NCI-H2196 treated with DMSO at 0.1 percent for 48 hours (cell line): ENCODE measurements around the gene COL15A1.

Source experiments
- DNase-seq: peaks from one replicate; lab custom pipeline; 2025; ENCODE audit not compliant: unreplicated experiment; lab: John Stamatoyannopoulos, UW

Gene COL15A1

DNA sequence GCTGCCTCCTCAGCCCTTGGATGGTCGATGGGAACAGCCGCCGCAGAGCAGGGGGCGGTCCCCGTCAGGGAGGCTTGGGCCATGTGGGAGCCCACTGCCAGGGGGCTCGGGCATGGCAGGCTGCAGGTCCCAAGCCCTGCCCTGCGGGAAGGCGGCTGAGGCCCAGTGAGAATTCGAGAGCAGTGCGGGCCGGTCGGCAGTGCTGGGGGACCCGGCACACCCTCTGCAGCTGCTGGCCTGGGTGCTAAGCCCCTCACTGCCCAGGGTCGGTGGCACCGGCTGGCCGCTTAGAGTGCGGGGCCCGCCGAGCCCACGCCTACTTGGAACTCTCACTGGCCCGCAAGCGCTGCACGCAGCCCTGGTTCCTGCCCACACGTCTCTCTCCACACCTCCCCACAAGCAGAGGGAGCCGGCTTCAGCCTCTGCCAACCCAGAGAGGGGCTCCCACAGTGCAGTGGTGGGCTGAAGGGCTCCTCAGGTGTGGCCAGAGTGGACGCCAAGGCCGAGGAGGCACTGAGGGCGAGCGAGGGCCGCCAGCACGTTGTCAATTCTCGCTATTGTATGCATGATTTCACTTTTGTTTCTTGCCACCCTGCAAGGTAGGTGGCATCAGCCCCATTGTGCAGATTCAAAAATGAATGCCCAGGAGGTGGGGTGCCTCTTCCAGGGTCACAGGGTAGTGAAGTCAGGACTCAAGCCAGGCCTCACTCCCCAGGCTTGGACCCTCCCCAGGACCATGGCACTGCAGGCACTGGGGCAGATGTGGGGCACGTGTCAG, 48.6 kb downstream of the COL15A1 start:
- DNase-seq, result no peak

DNA sequence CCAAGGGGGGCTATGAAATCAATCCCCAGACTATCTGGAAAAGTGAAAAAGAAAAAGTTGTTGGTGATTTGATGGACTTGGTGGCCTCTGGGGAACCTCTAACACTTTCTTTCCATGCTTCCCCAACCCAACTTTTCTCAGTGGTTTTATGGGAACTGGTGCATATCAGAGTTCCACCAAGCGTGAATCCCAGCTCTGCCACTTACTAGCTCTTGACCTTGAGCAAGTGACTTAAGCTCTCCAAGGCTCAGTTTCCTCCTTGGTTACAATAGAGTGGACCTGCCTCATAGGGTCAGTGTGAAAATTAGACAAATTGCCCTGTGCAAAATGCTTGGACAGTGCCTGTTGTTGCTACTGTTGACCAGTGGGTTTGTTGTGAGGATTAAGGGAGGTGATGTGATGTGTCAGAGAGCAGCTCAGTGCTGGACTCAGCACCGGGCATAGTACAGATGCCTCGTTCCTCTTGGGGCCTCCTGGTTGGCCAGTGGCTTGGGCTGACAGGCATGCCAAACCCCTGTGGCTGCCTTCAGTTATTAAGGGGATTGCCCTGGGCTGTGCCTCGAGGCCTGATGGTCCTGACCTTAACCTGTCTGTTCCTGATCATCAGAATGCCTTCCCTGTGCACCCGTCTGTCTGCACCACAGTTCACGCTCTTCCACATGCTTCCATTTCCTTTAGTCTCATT, 49.3 kb downstream of the COL15A1 start:
- no peak for DNase-seq

DNA sequence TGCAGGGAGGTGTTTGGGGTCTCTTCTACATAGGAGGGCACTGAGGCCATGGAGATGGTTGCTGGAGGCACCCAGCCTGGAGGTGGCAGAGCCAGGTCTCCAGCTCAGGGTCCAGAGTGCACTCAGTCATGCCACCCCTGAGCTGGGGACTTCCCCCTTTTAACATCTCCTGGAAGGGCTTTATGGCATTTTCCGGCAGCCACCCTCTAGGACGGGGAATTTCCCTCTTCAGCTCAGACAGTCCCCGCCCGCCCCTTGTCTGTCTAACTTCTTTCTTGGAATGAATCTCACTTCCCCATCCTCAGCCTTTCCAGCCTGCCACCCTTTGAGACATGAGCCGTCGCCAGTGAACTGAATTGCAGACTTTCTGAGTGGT, 49.9 kb downstream of the COL15A1 start:
- no peak for DNase-seq

DNA sequence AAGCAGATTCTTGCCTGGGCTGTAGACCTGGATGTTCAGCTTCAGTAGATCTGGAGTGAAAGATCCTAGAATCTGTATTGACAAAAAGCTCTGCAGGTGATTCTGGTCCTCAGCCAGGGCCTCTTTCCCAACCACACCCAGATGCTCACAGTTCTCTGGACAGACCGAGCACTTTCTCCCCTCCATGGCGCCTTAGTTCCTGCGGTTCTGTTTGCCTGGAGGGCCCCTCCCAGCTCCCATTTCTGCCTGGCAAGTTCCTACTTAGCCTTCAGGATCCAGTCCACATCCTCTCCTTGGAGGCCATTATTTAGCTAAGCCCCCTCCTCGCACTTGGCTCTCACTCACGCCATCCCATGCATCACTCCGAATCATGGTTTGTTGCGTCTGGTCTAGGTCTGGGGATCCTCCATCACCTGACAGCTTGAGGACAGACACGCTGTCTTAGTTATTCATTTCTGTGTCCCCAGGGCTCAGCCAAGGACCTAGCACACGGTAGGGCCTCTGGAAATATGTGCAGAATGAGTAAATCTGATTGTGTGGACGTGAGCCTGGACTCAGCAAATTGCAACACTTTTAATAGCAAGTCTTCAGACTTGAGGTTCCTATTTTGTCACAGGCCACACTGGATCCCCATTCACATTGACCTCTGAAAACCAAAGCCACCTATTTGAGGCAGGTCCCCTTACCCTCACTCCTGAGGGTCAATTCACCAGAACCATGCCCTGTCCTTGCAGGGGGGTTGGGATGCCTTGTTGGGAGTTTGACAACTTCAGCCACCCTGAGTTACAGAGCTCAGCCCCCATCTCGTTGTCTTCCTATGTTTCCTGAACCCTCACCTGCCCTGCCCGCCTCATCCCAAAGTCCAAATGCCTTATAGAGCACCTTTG, 50.7 kb downstream of the COL15A1 start:
- no peak for DNase-seq

DNA sequence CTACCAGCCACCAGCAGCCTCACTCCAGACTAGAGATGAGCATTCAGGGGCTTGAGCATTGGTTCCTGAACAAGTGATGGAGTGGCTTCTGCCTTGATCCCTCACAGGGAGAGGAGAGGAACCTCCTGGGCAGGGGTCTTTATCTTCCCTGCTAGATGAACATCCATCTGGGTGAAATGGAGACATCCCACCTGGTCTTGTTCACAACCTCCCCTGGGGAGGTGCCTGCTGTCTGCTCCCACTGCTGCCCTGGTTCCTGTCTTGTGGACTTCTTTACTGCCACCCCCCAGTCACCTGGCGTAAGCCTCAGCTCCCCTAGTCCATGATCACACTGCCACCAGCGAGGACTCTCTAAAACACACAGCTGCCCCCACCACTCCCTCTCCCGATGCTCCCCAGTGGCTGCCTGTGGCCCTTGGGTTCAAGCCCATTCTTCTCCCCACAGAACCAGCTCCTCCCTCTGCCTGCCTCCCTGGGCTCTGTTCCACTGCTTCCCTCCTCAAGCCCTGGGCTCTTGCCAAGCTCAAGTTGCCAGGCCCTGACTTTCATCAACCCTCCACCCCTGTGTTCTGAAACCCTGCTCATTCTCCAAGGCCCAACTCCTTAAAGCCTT, 51.5 kb downstream of the COL15A1 start:
- DNase-seq, result no peak

DNA sequence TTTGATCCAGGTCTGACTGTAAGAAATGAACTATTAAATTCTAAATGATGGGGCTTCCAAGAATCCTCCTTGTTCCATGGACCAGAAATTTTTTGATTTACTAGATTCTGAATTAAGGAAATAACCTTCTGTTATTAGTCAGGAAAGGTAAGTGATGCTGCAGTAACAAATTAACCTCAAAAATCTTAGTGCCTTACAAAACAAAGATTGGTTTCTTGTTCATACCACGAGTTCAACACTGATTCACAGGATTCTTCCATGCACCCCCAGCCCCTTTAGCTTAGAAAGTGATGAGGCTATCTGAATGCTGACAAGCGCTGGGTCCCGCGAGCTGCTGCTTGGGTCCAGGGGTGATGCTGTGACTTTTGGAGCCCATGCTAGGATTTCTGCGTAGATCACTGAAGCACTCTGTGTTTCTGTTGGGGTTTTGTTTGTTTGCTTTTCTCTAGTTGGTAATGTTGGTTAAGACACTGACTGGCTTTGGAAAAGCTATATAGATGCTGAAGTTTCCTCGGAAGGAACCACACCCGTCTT, 52.3 kb downstream of the COL15A1 start:
- DNase-seq, result no peak

DNA sequence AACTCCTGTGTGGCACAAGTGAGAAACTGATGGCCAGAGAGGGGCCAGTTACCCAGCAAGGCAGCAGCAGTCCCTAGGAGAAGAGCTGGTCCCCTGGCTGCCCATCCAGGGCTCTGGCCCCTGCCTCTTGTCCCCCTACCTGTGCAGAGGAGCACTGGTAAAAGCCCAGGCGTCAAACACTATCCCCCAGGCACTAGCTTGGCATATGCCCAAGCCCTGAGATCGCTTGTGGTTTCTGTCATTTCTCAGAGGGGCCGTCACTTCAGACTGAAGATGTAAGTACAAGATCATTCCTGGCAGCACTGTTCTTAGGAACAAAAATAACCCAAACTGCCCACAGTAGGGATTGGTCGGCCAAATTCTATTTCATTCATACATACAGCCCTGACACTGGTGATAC, 53.9 kb downstream of the COL15A1 start:
- DNase-seq, result no peak

DNA sequence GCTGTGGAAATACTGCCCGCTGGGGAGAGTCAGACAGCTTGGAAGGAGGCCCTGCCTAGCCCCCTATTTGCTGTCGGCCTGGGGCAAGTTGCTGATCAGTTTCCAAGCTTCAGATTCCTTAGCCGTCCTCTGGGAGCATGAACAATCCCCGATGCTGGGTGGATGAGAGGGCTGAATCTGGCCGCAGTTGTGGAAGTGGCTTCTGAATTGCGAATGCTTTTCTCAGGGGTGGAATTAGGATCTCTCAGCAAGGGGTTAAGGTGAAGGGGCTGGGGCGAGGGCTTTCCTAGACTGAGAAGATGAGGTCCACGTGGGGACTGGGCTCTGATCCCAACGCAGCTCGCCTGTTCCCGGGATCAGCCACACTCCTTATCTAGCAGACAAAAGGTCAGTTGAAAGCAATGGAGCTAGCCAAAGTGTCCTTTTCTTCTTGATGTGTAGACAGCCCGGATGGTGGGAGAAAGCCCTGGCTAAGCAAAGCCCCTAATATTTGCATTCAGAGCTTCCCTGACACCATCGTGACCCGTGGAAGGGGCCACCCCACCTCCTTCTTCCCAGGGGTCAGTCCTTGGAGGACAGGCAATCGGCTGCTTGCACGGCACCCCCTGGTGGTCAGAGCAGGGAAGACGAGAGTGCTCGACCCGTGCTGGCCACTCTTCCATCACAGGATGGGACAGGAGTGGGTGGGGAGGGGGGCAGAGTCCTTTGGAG, 54.9 kb downstream of the COL15A1 start:
- no peak for DNase-seq

DNA sequence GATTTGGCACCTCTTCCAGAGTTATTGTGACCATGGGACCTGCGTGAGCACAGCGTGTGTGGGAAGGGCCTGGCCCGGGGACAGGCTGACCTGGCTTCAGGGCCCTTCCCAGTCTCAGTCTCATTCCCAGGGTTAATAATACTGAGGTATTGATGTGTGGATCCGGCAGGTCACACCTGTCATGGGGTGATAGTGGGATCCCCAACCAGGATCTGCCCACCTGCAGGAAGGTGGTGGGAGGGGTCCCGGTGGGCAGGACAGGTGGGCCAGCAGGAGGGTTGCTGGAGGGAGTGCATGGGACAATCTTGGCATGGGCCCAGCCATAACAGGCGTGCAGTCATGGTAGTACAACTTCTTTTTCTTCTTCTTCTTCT, 55.4 kb downstream of the COL15A1 start:
- DNase-seq, result no peak

DNA sequence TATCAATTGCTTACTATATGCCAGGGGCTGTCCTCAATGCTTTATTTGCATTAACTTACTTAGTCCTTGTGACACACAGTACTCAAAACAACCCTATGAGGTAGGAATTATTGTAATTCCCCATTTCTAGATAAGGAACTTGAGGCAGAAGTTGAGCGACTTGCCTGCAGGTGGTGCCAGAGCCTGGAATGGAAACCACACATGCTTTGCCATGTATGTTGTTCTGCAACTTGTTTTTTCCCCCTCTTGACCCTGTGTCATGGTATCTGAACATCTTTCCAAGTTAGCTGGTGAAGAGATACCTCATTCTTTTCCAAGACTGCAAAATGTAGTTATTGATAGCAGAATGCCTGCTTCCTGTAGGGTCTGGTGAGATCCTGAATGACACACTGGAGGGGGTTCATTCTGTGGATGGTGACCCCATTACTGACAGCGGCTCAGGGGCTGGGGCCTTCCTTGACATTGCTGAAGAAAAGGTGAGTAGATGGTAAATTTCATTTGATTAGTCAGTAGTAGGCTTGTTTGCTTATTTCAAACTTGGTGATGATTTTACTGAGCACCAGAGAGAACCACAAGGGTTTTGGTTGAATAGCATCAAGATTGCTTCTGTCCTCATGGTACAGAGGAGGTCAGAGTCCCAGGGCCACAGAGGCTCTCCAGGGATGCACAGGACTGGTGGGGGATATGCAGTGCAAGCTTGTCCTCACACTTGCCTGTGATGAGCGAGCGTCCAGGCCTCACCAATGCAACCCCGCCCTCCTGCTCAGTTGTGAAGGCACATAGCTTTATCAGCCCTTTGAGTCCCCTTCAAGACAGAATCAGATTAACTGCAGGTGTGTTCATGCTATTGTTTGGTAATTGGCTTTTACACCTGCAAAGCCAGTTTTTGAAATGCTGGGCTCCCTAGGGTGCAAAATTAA, 57.0 kb downstream of the COL15A1 start:
- no peak for DNase-seq

DNA sequence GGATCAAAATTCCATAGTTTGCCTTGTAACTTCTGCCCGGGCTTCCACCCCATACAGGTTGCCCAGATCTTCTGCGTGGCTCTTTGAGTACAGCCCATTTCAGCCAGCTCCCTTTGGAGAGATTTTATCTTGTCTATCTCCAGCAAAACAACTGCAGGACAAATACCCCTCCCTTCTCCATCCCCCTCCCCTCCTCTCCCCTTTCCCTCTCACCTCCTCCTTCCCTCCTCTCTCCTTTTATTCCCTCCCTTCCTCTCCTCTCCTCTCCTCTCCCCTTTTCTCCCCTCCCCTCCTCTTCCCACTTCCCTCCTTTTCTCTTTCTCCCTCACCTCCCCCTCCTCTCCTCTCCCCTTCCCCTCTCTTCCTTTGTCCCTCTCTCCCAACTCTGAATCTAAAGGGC, 58.2 kb downstream of the COL15A1 start:
- DNase-seq, result no peak

DNA sequence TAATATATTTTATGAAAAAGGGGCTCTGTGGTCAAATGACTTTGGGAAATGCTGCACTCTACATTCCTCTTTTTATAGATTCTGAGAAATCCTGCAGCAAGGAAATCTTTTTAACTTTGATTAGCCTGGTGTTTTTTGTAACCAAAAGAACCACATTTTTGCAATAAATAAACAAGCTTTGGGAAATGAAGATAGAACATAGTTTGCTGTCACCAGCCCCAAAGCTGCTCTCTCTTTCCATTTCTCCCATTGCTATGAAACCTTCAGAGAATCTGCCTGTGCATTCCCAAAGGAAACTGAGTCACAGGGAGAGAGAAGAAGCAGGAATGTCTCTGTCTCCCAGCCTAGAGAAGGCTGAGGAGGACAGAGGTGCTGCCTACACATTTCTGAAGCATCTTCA, 59.0 kb downstream of the COL15A1 start:
- no peak for DNase-seq

DNA sequence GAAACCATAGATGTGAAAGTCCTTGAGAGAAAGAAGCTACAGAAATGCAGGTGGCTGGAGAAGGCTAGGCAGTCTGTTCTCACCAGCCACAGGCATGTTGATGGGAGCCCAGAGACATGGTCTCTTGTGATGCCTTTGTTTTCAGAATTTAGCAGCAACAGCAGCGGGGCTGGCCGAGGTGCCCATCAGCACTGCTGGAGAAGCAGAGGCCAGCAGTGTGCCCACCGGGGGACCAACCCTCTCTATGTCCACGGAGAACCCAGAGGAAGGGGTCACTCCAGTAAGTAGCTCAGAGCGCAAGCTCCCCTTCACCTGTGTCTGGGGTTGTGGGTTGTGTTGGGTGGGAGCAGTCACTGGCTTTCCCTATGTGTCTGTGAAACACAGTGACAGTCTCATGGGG, 59.6 kb downstream of the COL15A1 start:
- no peak for DNase-seq

DNA sequence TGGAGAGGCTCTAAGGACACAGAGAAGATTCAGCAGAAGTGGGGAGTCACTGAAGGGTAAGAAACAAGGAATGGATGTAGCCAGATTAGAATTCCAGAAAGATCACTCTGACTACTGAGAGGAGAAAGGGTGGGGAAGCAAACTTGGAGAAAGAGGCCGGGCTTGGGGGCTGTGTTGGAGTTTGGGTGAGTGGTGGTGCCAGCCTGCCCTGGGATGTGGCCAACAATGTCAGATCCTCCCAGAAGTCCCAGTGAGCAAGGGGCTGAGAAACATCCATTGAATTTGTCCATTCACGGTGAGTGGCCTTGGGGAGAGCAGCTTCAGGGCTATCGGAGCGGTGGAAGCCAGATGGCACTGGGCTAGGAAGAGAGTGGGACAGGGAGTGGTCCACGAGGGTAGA, 60.4 kb downstream of the COL15A1 start:
- no peak for DNase-seq

DNA sequence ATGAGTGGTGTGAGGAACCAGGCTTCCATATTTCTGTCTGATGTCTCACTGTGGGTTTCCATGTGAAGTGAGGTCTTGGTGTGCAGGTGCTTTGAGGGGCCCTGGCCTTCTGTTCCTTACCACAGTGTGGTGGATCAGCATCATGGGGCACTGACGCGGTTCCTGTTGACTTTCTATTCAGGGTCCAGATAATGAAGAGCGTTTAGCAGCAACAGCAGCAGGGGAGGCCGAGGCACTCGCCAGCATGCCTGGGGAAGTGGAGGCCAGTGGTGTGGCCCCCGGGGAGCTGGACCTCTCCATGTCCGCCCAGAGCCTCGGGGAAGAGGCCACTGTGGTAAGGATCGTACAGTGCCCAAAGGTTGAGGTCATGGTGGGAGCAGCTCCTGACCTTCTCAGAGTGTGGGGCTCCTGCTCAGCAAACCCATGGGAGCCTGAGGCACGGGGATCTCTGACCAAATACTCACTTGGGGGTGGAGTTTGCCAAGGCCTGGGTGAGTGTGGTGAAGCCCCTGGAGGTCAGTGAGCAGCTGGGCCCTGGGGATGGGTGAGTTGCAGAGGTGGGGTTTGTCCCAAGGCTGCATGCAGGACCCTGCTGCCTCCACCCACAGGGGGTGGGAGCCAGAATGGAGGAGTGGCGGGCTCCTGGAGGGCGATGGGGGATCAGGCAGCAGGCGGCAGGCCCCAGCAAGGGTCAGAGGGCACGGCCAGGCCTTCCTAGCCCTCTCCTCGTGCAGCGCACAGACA, 61.2 kb downstream of the COL15A1 start:
- DNase-seq, result no peak

DNA sequence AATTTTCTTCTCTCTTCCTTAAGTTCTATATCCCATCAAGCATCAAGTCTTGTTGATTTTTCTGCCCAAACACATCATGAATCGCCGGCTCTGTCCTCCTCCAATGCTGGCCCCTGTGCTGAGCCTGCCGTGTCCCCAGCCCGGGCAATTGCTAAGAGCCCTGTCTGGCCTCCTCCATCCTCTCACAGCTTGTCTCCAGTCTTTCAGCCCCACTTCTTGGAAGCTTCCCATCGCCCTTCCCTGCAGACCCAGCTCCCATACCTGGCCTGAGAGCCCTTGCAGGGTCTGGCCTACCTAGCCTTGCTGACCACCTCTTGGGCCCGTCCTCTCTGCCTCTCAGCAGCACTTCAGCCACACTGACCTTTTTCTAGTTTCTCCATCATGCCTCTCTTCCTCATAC, 61.9 kb downstream of the COL15A1 start:
- no peak for DNase-seq

DNA sequence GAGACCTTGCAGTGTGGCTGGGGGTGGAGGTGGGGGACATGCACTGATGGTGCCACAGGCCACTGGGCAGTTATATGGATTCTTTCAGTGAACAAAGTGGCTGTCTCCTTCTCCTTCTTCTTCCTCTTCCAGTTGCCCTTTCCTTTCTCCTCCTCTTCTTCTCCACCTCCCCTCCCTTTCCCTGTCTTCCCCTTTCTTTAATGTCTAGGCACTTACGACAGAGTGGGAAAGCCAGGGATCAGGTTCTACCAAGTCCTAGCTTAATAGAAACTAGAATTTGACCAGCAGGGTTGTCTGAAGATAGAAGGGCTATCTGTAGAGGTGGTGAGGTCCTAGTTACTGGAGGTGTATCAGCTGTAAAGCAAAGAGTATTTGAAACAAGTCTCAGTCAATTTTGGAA, 62.8 kb downstream of the COL15A1 start:
- DNase-seq, result no peak

DNA sequence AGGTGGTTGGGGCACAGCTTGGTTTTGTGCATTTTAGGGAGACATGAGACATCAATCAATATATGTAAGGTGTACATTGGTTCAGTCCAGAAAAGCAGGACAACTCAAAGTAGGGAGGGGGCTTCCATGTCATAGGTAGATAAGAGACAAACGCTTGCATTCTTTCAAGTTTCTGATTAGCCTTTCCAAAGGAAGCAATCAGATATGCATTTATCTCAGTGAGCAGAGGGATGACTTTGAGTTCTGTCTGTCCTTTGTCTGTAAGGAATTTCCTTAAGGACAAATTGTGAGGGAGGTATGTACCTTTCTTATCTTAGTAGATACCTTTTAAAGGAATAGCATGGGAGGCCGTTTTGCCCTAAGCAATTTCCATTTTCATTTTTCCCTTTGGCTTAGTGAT, 63.3 kb downstream of the COL15A1 start:
- no peak for DNase-seq

DNA sequence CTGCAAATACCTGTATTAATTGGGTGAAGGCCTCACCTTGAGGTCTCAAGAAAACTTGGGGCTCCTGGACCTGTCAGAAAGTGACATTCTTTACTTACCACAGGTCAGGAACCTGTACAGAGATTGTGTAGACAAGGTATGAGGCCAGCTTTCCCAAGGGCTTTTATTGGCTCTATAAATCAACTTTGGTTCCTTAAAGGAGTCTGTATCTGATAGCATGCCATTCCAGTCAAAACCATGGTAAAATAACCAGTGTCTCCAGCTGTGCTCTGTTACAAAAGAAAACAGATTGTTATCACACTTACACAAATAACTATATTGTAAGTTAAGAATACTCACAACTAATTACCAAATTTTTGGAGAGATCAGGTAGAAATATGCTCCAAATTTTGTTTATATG, 64.5 kb downstream of the COL15A1 start:
- DNase-seq, result no peak
